HG02759 (cell line): ENCODE results near the gene CIRBP.

Experiments used
- ATAC-seq: cut with Tn5 transposase; IDR thresholded peaks from one replicate; pipeline ENCODE4 v1.9.1; 2021; ENCODE audit warnings: mild to moderate bottlenecking, moderate library complexity; ENCODE audit not compliant: unreplicated experiment

Gene CIRBP

GRCh38 chr19:1278074-1278473 lies 8.9 kb downstream of the CIRBP start:
- ATAC-seq, result no peak

GRCh38 chr19:1278713-1279660 lies 9.9 kb downstream of the CIRBP start:
- no peak for ATAC-seq

- no peak for ATAC-seq
Measured at GRCh38 chr19:1279782-1280341, 10.7 kb downstream of the CIRBP start.

- ATAC-seq, result no peak
Measured at GRCh38 chr19:1280636-1281568, 11.8 kb downstream of the CIRBP start.

GRCh38 chr19:1281569-1282287 lies 12.6 kb downstream of the CIRBP start:
- ATAC-seq, result no peak

- ATAC-seq, result no peak
Measured at GRCh38 chr19:1282588-1283206, 13.6 kb downstream of the CIRBP start.

GRCh38 chr19:1283207-1283916 lies 14.2 kb downstream of the CIRBP start:
- no peak for ATAC-seq

- no peak for ATAC-seq
Measured at GRCh38 chr19:1283917-1284292, 14.8 kb downstream of the CIRBP start.

- no peak for ATAC-seq
Measured at GRCh38 chr19:1284293-1284978, 15.3 kb downstream of the CIRBP start.

GRCh38 chr19:1284979-1285736 lies 16.0 kb downstream of the CIRBP start:
- no peak for ATAC-seq

GRCh38 chr19:1285737-1286360 lies 16.7 kb downstream of the CIRBP start, which contains the start of gene EFNA2:
Gene EFNA2, plus strand, starts transcription at chr19:1285873. Its CDS starts 296 bp downstream, at chr19:1286169.
- ATAC-seq, result no peak

- no peak for ATAC-seq
Measured at GRCh38 chr19:1286487-1287353, 17.6 kb downstream of the CIRBP start.

- no peak for ATAC-seq
Measured at GRCh38 chr19:1287354-1288225, 18.5 kb downstream of the CIRBP start.

- ATAC-seq, result no peak
Measured at GRCh38 chr19:1288226-1288612, 19.1 kb downstream of the CIRBP start.

- no peak for ATAC-seq
Measured at GRCh38 chr19:1288833-1289685, 19.9 kb downstream of the CIRBP start.
